Measurements from ENCODE around the gene DNAH1.

DNA sequence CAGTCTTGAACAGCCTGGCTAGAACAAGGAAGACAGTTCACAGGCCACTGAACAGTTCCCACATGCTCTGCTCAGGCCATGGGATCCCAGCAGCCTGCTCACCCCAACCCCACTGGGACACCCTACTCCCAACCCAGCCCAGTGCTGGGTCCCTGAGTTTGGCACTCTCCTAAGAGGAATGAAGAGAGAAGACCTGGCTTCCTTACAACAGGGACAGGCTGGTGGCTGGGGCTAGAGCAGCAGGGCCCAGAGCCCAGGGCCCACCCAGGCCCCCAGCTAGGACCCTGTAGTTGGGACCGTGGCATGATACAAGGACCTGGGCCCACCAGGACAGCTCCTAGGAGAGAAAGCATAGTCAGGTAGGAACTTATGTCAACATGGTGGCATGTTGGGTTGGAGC lies 85.4 kb downstream of the DNAH1 start:
- TF ChIP-seq PAWR (CRISPR knock-in tag; IDR thresholded peaks at IDR 0.05; ENCODE audit: borderline replicate concordance) = no peak
- TF ChIP-seq RNF2 (conservative IDR thresholded peaks at IDR 0.05; ENCODE audit: low read depth) = no peak
- TF ChIP-seq, protein P1, sequence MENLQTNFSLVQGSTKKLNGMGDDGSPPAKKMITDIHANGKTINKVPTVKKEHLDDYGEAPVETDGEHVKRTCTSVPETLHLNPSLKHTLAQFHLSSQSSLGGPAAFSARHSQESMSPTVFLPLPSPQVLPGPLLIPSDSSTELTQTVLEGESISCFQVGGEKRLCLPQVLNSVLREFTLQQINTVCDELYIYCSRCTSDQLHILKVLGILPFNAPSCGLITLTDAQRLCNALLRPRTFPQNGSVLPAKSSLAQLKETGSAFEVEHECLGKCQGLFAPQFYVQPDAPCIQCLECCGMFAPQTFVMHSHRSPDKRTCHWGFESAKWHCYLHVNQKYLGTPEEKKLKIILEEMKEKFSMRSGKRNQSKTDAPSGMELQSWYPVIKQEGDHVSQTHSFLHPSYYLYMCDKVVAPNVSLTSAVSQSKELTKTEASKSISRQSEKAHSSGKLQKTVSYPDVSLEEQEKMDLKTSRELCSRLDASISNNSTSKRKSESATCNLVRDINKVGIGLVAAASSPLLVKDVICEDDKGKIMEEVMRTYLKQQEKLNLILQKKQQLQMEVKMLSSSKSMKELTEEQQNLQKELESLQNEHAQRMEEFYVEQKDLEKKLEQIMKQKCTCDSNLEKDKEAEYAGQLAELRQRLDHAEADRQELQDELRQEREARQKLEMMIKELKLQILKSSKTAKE (CRISPR knock-in tag; IDR thresholded peaks at IDR 0.05; ENCODE audit: borderline replicate concordance) = no peak
